Fibroblast of the aortic adventitia (primary cell): ENCODE results near the gene GPAT3. TPM values are rescaled to one million over a fixed set of nuclear protein-coding genes. Genes with fewer than 3 reads are reported as not detected.

Source experiments
- DNase-seq: peaks from one replicate; pipeline ENCODE4 v3.0.0-alpha.2; 2010; ENCODE audit warnings: low read depth
- H3K4me3 ChIP-seq: 2 replicates; pipeline ENCODE4 v1.5.1; 2011; ENCODE audit warnings: low read depth, mild to moderate bottlenecking, control low read depth, low read length, moderate library complexity
- CTCF ChIP-seq: IDR thresholded peaks from 2 replicates; pipeline ENCODE4 v1.5.1; 2011; ENCODE audit warnings: mild to moderate bottlenecking, low read length, control low read depth, inconsistent platforms; ENCODE audit not compliant: insufficient read depth
- total RNA-seq: library from RNA; depleted of rRNA; stranded (reverse); fragments of >200 nt; gene quantifications from 2 replicates; pipeline ENCODE4 v1.2.3, GENCODE V29; 2012; ENCODE audit warnings: low replicate concordance

The GPAT3 gene
- total RNA-seq, 1 donor, result 10.7 TPM

GRCh38 chr4:83552924-83553323, 17.0 kb downstream of the GPAT3 start:
- peak; percentile 51 for DNase-seq
- H3K4me3 ChIP-seq, result no peak overlapping the region
- no peak for TF ChIP-seq CTCF

- DNase-seq, result no peak
- no peak overlapping the region for H3K4me3 ChIP-seq
- TF ChIP-seq CTCF, result no peak
These were observed 20.2 kb downstream of the GPAT3 start for GRCh38 chr4:83556006-83556707.

DNA sequence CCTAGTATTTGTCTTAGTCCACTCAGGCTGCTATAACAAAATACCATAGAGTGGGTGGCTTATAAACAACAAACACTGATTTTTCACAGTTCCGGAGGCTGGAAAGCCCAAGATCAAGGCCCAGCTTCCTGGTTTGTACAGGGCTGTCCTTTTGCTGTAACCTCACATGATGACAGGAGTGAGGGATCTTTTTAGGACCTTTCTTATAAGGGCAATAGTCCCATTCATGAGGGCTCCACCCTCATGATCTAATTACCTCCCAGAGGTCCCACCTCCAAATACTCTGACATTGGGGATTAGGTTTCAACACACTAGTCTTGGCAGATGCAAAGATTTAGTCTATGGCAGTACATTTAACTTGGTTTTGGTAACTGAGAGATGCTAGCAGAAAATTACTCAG, 20.9 kb downstream of the GPAT3 start:
- no peak for DNase-seq
- H3K4me3 ChIP-seq, result no peak overlapping the region
- no peak for TF ChIP-seq CTCF

DNA sequence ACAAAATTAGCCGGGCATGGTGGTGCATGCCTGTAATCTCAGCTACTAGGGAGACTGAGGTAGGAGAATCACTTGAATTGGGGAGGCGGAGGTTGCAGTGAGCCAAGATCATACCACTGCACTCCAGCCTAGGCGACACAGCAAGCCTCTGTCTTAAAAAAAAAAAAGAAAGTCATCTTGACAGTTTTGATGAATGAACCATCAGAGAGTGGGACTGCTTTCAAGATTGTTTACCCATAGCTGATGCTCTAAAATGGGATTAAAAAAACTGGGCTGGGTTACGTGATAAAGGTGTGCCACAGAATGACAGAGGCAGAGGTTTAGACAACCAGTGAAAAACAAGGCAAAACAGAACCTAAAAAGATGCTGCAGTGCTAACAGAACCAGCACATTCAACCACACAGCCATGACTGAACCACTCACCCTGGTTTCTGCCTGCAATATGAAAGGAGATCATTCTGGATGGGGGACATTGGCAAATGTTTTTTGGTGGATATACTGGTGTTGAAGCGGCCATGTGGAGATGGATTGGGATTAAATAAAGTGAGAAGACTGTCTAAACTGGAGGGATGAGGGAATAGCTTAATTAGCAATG, 22.2 kb downstream of the GPAT3 start:
- no peak for TF ChIP-seq CTCF
- no peak overlapping the region for H3K4me3 ChIP-seq
- no peak for DNase-seq

- peak; percentile 58 for DNase-seq
- H3K4me3 ChIP-seq, result no peak overlapping the region
- TF ChIP-seq CTCF, result no peak
These were observed 22.8 kb downstream of the GPAT3 start for GRCh38 chr4:83558680-83559079.

GRCh38 chr4:83560523-83560922, 24.6 kb downstream of the GPAT3 start:
- TF ChIP-seq CTCF, result no peak
- DNase-seq, result no peak
- no peak overlapping the region for H3K4me3 ChIP-seq
